Amniotic epithelial cell (primary cell): ENCODE results near the gene TNFRSF25.
"Not testable (repeated sequence)": the region's sequence is repeated elsewhere in the genome, so short reads cannot be mapped to it uniquely, and the experiment has no call there.

Experiments used
- DNase-seq: peaks from one replicate; pipeline ENCODE4 v3.0.0-alpha.2; 2010; ENCODE audit warnings: low read depth

Gene TNFRSF25

GRCh38 chr1:6501279-6501813 is 35.4 kb upstream of the TNFRSF25 start:
- DNase-seq, result no peak

DNA sequence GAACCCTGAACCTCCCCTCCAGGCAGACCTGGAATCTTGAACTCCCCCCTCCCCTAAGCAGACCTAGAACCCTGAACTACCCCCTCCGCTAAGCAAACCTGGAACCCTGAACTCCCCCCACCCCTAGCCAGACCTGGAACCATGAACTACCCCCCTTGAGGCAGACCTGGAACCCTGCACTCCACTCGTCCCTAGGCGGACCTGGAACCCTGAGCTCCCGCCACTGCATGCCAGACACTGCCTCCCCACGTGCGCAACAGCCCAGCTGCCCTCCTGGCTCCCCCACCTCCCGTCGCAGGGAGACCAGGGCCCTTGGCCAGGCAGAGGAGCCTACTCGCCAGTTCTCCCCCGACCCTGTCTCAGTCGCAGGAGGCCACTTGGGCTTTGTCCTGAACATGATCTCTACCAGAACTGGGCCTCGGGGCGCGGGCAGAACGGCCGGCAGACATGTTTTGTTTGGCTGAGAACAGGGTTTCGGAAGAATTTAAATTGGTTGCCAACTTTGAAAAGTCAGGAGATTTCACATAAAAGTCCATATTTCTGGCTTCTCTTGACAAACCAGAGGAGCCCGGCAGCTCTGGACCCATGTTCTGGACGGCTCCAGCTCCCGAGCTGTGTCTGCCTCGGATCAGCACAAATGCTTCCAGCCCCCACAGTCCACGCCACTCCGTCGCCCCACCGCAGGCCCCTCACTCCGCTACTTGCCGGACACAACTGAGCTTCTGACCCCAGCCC is 34.7 kb upstream of the TNFRSF25 start:
- no peak for DNase-seq

GRCh38 chr1:6499296-6499695 is 33.3 kb upstream of the TNFRSF25 start:
- DNase-seq, result no peak

GRCh38 chr1:6498576-6499111 is 32.7 kb upstream of the TNFRSF25 start:
- DNase-seq, result no peak

GRCh38 chr1:6497867-6498575 is 32.0 kb upstream of the TNFRSF25 start:
- DNase-seq, result no peak

DNA sequence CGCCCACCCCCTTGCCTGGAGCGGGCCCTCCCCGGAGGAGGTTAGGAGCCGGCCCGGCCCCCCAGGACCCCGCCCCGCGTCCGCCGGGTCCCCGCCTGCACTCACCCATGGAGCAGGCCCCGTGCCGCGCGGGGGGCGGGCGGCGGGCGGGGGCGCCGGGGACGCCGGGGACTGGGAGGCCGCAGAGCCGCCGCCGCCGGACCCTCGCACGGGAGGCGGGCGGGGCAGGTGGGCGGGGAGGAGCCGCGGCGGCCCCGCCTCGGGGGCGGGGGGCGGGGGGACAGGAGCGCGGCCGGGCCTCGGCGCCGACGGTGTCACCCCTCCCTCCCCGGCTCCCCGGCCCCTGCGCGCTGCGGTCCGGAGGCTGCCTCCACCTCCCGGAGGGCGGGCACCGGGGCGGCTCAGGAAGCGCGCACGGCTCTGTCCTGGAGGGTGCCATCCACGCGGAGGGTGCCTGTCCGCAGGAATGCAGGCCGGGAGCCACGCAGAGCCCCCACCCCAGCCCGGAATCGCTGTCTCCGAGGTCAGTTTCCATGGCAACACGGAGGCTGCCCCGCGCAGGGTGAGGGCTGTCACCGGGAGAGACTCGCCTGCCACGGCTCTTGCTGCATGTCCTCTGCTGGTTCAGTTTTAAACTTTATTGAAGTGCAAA is 31.4 kb upstream of the TNFRSF25 start:
- no peak for DNase-seq

DNA sequence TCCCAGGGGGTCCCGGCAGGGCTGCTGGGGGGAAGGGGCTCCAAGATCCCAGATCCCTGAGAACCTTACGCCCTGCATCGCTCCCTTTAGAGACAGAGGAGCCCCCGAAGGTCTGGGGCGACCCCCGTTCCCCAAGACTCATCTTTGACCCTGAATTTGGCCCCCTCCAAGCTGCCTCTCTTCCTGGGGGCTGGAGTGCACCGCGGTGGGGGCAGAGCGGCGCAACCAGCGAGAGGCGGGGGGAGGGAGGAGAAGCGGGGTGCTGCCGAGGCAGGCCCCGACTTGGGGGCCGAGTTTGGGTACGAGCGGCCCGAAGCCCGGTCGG is 30.9 kb upstream of the TNFRSF25 start:
- DNase-seq, result no peak

DNA sequence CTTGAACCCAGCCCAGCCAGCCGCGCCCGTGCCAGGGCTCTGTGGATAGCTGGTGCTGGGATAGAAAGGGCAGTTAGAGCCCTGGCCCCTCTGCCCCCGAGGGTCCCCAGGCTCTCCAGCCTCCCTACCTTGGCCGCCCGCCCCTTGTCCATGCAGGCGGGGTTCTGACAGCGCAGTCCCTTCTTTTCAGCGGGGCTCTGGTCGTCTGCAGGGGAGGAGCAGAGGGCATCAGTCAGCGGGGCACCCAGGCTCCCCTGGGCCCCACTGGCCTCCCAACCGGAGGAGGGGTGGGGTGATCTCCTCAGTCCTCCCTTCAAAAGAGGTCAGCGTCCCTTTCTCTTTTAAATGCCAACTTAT is 30.4 kb upstream of the TNFRSF25 start:
- DNase-seq, result no peak

GRCh38 chr1:6495540-6496364 is 29.8 kb upstream of the TNFRSF25 start:
- no peak for DNase-seq

DNA sequence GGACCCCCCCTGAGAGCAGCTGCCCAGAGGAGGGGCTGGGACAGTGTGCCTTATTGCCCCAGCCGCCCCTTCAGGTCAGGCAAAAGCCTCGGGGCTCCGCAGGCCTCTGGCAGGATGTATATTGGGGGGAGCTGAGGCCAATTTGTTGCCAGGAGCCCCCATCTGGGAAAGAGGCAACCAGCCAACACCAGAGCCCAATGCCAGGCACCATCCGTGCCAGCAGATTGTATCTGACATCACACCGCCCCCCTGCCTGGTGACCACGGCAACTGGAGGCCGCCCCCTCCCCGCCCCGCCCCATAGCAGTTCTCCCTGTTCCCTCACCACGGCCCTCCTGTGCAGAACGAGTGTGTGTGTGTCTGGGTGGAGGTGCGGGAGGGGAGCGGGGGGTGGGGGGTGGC is 29.1 kb upstream of the TNFRSF25 start:
- no peak for DNase-seq

- DNase-seq, result no peak
These were observed 28.7 kb upstream of the TNFRSF25 start for GRCh38 chr1:6494627-6495026.

- DNase-seq, result not testable (repeated sequence)
These were observed 27.9 kb upstream of the TNFRSF25 start for GRCh38 chr1:6493834-6494223.

DNA sequence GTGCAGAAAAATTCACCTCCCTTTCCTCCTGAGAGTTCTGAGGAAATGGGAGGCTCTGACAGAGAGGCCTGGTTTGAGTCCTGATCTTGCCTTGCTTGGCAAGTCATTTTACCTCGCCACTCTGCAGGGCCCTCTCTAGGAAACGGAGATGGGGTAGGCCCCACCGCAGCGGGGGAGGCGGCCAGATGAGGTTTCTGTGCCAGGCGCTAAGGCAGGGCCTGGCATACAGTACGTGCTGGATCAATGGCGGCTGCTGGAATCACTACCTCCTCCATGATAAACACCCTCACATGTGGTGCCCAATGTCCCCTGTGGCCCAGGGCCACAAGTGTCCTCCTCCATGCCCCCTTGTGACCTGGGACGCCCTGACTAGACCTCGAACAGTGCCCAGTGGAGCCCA is 26.0 kb upstream of the TNFRSF25 start:
- DNase-seq, result no peak

DNA sequence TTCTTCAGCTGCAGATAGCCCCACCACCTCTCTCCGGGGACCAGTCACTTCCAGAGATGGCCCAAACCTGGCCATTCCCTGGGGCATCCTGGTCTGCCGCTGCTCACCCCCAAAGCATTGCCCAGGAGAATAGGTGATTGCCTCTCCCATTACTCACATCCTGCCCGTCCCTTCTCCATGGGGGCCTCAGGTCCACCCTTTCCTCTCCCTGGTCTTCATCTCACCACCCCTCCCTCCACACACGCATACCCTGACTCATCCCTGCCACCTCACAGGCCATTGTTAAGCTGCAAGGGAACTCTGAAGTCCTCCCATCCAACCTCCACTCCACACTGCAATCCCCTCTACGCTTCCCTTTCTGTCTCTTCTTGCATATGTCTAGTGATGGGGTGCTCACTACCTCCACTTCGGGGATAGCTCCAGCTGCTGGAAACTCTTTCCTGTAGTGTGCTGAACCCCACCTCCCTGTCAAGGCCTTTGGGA is 25.5 kb upstream of the TNFRSF25 start, which contains the start of gene PLEKHG5:
PLEKHG5 (minus strand) TSS at position 188 of the 483 bp plus-strand sequence. CDS start 14,096 bp downstream, outside the sequence.
- DNase-seq, result peak; percentile 41

DNA sequence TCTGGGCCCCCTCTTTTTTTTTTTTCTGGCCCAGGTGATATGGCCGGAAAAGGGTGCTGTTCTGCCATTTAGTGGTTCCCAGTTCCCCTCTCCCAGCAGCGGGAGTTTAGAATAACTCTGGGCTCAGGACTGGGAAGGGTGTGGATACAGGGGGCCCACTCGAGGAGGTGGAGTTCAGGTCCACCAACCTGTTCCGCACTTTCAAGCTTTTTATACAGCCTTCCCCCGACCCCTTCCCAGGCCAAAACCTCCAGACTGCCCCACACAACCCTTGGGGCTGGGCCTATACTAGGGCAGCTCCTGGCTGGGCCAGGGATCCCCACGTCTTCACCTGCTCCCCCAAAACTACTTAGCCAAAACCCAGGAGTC is 25.1 kb upstream of the TNFRSF25 start:
- DNase-seq, result no peak

GRCh38 chr1:6490181-6491080 is 24.5 kb upstream of the TNFRSF25 start:
- DNase-seq, result peak; percentile 72

- peak; percentile 51 for DNase-seq
These were observed 23.8 kb upstream of the TNFRSF25 start for GRCh38 chr1:6489799-6490180.

DNA sequence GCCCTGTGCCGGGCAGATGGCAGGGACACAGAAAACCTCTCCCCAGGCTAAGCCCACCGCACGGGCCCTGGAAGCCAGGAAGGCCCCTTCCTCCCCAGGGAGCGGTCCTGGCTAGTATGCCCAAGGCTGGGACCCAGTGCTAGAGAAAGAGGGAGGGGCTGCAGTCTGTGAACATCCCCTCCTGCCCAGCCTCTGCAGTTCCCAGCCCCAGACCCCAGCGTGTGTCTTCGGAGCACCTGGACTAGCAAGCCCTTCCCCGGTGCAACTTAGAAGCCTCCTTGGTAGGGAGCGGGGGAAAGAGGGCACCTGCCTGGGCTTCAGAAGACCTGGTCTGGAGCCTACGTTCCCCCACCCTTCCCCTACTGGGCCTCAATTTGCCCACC is 23.4 kb upstream of the TNFRSF25 start:
- DNase-seq, result no peak

DNA sequence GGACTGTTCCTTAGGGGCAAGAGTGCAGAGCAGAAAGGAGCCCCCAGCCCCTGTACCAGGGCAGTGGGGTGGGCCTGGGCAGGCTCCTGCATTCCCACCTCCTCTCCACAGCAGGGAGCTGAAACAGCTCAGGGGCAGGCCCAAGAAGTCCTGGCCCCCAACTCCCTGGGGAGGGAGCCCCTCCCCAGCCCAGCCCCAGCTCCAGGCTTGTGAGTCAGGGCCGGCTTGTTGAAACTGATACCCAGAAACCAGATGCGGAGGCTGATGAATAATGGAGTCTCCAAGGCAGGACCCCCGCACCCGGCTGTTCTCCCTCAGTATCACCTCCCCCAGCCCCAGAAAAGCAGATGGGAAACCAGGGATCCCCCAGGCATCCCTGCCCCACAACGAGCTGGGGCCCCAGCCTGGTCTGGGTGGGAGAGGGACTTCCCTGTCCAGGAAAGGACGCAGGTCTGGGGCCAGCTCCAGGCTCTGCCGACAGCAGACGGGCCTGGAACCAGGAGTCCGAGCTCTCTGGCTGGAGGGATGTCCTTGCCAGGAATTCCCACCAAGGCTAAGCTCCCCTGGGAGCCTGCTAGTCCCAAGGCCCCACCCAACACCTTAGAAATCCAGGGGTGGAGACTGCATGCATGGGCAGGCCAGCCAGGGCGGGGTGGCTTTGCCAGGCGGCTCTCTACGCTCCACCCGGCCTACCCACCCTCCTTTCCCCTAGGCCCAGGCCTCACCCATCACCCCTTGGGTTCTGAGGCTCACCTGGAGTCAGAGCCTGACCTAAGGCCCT is 22.8 kb upstream of the TNFRSF25 start:
- DNase-seq, result no peak
